IPS-NIHi7 (cell line): ENCODE results near the gene CAMSAP1.

Experiments
- DNase-seq: peaks from one replicate; pipeline ENCODE4 v3.0.0; 2012; ENCODE audit warnings: mixed read lengths; ENCODE audit errors: extremely low spot score

CAMSAP1 gene

DNA sequence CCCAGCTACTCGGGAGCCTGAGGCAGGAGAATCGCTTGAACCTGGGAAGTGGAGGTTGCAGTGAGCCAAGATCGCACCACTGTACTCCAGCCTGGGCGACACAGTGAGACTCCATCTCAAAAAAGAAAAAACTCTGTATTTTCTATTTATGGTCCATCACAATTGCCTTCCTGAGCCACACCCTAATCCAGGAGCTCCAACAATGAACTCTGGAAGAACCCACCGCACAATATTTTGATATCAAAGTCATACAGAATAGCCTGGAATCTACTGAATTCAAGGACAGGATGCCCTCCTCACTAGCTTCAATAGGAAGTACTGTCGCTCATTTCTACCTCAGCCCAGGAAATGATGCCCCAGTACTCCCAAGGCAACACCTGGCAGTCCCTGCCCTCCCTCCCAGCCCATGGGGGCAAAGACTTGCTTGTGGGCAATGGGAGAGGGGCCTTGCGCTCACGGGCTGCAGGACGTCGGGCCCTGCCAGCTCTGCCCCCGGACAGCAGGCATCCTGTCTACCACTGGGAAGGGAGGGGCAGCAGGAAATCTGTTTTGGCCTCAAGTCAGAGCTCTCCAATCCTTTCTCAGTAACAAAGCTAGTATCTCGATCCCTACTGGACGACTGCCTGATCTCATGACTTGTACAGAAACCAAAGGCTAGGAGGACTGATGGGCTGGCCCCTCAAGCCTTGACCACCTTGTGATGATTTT lies 34.1 kb upstream of the CAMSAP1 start:
- no peak for DNase-seq

DNA sequence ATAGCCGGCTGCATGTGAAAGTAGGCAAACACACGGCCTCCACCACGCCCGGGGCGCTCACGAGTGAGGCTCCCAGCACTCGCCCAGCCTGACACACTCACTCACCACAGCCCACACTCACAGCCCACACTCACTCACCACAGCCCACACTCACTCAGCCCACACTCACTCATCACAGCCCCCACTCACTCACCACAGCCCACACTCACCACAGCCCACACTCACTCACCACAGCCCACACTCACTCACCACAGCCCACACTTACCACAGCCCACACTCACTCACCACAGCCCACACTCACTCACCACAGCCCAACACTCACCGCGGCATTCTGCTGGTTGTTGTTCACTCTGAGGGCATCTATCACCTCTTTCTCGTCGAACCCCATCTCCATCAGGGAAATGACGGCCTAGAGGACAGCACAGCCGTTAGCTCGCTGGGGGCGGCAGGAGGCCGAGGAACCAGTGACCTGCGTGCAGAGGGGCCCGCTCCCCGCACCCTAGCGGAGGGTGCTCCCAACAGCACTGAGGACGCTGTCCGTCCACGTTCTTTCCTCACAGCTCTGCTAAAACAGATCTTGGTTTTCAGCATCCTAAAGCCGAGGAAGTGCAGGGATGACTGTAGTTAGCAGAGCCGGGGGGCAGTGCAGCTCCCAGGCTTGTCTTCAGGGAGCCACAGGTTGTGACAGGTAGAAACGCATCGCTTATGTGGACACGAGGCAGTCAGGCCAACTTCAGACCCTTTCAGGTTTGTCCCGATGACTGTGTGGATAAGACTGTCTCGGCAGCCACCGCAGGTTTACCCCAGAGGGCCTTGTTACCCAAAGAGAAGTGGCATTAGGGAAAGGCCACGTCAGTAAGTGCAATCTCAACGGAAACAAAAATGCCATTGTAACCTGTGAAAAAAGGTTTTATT lies 32.3 kb upstream of the CAMSAP1 start:
- no peak for DNase-seq

- no peak for DNase-seq
These were observed 30.5 kb upstream of the CAMSAP1 start for GRCh38 chr9:135937521-135938489.

GRCh38 chr9:135933114-135933513 lies 25.8 kb upstream of the CAMSAP1 start:
- DNase-seq: no peak

DNA sequence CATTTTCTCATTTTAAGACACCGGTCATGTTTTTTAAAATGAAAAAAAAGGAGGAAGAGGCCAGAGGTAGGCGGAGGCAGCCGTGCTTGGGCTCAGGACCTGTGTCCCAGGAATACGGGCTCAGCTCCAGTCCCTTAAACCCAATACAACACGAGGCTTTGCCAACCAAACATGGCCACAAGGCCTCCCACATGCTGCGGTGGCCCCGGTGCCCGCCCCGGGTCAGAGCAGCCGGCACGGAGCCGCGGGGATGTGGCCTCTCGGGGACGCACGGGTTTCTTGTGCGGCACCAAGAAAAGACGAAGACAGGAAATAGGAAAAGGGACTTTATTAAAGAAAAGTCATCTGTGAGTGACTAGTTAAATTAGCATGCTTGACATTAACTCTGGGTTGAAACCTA lies 25.3 kb upstream of the CAMSAP1 start:
- no peak for DNase-seq

- no peak for DNase-seq
These were observed 24.0 kb upstream of the CAMSAP1 start for GRCh38 chr9:135931349-135931820.

GRCh38 chr9:135930446-135931345 lies 23.4 kb upstream of the CAMSAP1 start:
- peak; percentile 5 for DNase-seq

DNA sequence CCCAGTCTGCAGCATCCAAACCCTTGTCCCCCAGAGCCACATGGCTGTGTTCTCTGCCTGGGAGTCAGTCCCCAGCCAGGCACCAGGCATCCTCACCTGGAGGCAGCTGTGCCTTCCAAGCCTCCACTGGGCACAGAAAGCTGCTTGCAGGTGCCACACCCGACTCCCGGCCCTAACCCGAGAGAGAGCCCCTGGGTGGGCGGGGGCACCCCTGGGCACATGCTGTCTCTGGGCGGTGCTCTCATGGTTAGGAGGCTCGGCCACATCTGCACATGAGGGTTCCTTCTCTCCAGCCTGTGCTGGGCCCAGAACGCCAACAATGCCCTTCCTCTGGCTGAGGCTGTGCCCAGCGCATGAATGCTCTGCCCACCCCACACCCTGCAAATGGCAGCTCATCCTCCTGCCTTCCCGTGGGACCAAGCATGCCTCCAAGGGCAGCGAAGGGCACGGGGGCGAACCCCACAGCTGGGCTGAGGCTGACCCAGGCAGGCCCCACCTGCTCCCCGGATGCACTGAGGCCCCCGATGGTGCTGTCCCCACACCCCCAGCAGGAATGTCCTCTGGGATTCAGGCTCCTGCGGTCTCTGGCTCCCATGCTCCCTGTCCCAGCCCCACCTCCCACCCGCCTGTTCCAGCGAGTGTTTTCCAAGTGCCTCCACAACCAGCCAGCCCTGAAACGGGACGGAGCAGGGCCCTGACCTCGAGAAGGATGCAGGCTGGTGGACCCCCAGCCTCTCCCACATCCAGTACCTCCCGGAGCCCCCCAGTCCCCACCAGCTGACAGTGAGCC lies 22.5 kb upstream of the CAMSAP1 start:
- peak; percentile 8 for DNase-seq

DNA sequence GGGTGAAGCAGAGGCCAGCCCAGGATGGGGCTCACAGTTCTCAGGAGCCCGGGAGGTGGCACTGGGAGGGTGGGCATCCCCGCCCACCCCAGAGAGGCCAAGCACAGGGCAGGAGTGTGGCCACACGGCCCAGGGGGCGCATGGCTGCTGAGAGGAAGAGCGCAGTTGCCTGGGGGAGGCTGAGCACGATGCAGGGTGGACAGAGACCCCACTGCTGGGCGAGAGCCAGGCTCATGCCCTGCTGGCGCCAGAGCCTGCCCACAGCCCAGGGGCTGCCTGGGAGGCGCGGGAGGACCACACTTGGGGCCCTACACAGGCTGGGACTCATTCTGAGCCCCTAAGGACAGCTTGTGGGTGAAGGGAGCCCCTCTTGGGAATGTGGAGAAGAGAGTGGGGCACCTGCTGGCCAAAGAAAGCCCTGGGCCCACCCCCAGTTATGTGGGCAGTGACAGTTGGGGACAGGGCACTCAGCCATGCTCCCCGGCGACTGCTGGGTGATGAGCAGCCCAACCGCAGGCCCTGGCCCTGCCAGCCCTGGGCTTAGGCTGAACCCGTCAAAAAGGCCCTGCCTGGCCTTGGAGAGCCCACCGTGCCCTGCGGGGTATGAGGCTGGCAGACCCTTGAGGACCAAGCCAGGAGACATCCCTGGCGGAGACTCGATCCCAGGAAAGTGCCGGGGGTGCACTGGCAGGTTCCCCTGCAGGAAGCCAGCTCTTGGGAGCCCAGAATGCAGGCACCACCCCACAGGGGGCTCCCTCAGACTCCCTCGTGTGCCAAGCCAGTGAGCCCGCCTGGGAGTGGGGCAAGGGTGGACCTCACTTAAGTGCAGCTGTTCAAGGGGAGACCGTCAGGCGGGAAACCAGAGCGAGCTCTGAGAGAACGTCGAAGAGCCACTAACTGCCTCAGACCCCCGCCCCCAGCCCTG lies 21.6 kb upstream of the CAMSAP1 start:
- DNase-seq: peak; percentile 8

DNA sequence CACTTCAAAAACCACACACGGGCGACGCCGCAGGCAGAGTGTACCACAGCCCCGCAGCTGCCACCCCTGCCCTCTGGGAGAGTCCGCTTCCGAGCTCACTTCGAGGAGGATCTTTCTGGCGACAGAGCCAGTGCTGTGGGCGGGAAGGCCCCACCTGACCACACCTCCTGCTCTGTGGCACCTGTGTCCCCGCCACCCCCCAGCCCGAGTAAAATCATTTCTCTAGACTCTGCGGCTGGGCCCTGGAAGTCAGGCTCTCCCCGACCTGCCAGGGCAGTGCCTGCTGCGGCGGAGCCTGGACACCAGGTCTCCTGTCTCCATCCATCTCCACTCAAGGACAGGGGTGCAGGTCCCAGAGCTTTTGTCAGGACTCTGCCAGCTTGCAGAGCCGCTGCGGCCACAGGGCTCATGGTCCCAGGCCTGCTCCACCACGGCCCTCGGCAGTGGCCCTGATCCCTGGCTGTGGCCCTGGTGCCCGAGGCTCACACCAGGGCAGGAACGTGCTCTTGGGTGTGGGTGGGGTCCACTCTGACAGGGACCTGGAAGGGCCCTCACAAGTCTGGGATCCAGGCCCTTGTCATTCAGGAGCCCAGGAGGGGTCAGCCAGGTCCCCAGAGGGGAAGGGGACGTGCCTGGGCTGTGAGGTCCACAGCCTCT lies 20.9 kb upstream of the CAMSAP1 start:
- DNase-seq: peak; percentile 8

GRCh38 chr9:135927195-135928013 lies 20.1 kb upstream of the CAMSAP1 start:
- peak; percentile 6 for DNase-seq

GRCh38 chr9:135926402-135927194 lies 19.3 kb upstream of the CAMSAP1 start:
- DNase-seq: peak; percentile 34

DNA sequence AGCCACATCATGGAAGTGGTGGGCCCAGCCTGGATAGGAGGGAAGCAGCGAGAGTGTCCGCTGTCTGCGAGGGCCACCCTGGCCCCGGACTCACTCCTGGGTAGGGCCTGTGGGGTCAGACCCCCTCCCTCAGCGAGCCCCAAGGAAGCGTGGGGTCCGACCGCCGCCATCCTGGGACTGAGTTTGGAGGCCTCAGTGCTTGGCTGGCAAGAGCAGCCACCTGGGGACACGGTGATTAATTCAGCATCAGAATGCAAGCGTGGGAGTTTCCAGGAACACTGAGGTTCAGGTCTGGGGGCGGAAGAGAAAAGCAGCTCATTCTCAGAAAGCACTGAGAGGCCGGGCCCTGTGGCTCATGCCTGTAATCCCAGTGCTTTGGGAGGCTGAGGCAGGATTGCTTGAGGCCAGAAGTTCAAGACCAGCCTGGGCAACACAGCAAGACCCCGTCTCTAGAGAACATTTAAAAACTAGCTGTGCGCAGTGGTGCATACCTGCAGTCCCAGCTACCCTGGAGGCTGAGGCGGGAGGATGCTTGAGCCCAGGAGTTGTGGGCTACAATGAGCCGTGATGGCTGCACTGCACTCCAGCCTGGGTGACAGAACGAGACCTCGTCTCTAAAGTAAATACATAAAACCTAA lies 18.3 kb upstream of the CAMSAP1 start:
- DNase-seq: peak; percentile 9

DNA sequence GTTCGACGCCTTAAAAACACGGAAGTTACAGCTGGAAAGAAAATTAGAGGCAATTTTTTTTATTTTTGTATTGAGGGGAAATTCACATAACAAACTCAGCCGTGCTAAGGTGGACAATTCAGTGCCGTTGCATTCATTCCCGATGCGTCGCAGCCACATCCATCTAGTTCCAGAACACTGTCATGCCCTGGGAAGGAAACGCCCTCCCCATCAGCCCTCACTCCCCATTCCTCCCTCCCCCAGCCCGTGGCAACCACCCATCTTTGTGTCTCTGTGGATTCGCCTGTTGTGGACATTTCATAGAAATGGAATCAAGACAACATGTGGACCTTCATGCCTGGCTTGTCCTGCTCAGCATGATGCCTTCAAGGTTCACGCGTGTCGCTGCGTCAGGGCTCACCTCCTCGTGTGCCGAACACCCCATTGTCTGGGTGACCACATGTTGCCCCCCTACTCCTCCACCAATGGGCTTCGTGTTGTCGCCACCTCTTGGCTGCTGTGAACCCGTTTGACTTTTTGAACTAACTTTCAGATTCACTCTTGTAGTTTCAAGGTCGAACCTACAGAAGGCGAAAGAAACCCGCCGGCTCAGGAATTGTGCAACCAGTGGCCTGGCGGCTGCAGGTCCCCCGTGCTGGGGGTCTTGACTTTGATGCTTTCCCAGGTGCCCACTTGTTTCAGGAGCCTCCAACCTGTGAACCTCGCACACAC lies 17.4 kb upstream of the CAMSAP1 start:
- peak; percentile 64 for DNase-seq

DNA sequence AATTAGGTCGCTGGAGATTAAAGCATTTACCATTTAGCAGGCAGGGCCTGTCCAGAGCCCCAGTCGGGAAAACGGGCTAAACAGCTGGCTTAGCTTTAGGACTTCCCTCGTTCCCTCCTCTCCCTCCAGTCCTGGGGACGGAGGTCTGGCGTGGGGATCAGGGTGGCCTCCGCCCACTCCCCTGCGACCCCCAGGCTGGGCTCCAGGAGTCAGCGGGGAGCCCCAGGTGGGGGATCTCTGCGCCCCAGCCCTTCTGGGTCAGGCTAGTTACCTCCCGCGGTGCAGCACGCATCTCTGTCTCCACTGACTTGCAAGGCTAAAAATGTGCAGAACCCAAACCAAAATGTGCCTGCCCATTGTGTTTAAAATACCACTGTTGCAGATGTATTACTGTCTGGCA lies 16.2 kb upstream of the CAMSAP1 start:
- peak; percentile 6 for DNase-seq
